ENCODE data around the gene STK32B.
"Not testable (repeated sequence)": the region's sequence is repeated elsewhere in the genome, so short reads cannot be mapped to it uniquely, and the experiment has no call there.

Gene STK32B

GRCh38 chr4:5051278-5052203, at the start of gene STK32B:
STK32B (plus strand) TSS chr4:5051480.
- DNase-seq = no peak

DNA sequence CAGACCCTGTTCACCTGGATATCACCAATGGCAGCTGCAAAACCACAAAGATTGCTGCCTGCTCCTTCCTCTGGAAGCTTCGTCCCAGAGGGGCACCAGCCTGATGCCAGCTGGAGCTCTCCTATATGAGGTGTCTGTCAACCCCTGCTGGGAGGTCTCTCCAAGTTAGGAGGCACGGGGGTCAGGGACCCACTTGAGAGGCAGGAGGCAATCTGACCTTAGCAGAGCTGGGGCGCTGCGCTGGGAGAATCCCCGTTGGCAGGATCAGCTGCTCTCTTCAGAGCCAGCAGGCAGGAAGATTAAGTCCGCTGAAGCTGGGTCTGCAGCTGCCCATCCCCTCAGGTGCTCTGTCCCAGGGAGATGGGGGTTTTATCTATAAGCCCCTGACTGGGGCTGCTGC, 49.6 kb upstream of the STK32B start:
- DNase-seq = not testable (repeated sequence)

GRCh38 chr4:5003372-5003857, 47.9 kb upstream of the STK32B start:
- DNase-seq = no peak

DNA sequence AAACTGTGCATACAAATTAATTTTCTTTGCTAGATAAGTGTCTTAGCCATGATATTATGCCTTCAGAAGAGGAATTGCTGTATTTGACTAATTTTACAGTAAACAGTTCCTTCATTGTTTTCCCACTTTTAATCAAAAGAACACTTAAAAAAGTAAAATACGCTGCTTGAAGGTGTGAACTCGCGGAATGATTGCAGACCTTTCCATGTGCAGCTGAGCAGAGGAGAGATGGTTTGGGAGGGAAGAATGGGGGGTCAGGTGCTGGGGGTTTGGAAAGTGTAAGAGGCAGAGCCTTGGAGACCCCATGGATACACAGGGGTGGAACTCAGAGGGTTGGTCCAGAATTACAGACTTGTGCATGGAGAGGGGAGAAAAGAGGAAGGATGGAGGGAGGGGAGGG, 47.4 kb upstream of the STK32B start:
- DNase-seq = no peak

DNA sequence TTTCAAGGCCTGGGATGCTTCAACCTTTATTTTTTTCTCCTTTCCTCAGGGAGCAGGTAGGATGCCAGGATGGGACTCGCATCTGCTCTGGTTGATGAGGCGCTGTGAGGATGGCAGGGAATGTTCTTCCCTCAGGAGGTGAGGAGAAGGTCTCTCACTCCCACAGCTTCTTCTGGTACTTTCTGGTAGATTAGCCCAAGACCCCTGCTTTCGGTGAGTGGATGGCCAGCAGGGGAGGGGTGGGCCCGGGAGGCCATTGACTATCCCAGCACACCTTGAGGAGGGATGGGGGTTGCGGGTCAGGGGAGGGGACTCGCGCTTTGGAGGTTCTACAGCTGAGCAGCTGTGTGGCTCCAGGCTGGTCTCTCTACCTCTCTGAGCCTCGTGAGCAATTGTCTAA, 46.8 kb upstream of the STK32B start:
- DNase-seq = no peak

GRCh38 chr4:5006932-5007331, 44.3 kb upstream of the STK32B start:
- not testable (repeated sequence) for DNase-seq

- DNase-seq = no peak
Measured at GRCh38 chr4:5009796-5010195, 41.5 kb upstream of the STK32B start.

- DNase-seq = no peak
Measured at GRCh38 chr4:5010984-5011383, 40.3 kb upstream of the STK32B start.

GRCh38 chr4:5012244-5012898, 38.9 kb upstream of the STK32B start:
- DNase-seq = no peak

DNA sequence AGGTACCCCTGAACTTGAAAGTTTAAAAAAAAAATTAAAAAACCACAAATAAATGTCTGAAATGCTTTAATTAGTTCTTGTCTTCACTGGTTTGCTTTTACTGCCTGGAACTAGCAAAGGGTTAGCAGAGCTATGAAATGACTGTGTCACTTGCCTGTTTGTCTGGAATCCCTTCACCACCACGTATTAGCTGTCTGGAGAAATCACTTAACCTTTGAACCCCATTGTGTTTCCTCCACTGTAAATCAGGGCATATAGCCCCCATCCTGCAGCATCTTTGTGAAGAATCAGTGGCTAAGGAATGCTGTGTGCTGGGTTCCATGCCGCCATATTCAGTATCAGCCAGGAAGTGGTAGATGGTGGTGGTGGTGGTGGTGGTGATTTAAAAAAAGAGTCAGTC, 38.3 kb upstream of the STK32B start:
- no peak for DNase-seq

- no peak for DNase-seq
Measured at GRCh38 chr4:5014007-5014682, 37.1 kb upstream of the STK32B start.

DNA sequence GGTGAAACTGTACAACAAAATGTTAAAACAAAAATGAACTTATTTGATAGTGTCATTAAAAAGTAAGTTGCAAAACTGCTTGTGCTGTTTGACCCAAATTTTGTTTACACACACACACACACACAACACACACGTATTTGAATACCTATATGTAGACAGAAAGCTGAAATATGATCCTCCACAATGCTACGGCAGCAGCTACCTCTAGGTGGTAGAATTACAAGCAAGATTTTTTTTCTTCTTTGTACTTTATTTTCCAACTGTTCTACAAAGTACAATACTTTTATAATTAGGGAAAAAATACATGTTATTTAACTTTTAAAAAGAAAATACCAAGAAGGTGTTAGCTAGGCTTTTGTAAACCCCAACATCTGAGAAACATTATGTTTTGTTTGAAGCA, 33.2 kb upstream of the STK32B start:
- no peak for DNase-seq

- no peak for DNase-seq
Measured at GRCh38 chr4:5018603-5019002, 32.7 kb upstream of the STK32B start.

GRCh38 chr4:5019274-5019673, 32.0 kb upstream of the STK32B start, which contains the start of gene CYTL1:
CYTL1 (minus strand) TSS chr4:5019458; CDS start chr4:5019445, 13 bp downstream.
- DNase-seq = no peak

- no peak for DNase-seq
Measured at GRCh38 chr4:5019796-5020195, 31.5 kb upstream of the STK32B start.

- no peak for DNase-seq
Measured at GRCh38 chr4:5020341-5020740, 30.9 kb upstream of the STK32B start.

- no peak for DNase-seq
Measured at GRCh38 chr4:5021546-5021945, 29.7 kb upstream of the STK32B start.

DNA sequence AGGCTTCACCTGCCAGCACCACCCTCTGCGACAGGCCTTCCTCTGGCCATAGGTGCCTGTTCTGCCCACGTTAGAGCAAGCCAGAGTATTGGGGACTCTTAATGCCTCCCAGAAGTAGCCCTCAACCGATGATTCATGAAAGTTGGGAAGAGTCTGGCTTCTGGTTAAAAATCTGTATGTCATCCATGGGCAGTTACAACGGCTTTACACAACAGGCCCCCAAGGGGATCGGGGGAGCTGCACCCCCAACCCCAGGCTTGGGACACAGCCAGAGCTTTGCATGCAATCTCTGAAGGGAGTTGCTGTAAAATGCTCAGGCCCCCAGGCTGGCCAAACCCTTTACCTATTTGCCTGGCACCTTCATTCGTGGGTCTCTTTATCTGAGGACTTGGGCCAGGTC, 26.6 kb upstream of the STK32B start:
- DNase-seq = no peak

GRCh38 chr4:5026371-5026770, 24.9 kb upstream of the STK32B start:
- DNase-seq = no peak

GRCh38 chr4:5027346-5027745, 23.9 kb upstream of the STK32B start:
- no peak for DNase-seq

GRCh38 chr4:5028480-5028879, 22.8 kb upstream of the STK32B start:
- no peak for DNase-seq

GRCh38 chr4:5029447-5029846, 21.8 kb upstream of the STK32B start:
- DNase-seq = no peak

DNA sequence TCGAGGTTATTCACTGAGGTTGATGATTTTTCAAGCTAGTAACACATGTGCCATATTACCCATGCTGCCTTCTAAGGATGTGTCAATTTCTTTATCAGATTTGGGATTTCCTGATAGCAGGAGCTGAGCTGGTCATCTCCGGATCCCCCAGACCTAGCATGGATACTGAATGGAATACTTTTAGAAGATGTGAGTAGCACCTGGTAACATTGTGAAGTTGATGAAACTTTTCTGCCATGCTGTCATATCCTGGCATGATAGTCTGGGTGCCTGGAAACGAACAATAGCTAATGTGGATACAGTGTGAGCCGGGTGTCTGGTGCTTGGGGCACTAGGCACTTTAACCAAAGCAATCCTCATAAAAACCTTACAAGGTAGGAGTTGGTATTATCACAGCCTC, 21.1 kb upstream of the STK32B start:
- DNase-seq = no peak

DNA sequence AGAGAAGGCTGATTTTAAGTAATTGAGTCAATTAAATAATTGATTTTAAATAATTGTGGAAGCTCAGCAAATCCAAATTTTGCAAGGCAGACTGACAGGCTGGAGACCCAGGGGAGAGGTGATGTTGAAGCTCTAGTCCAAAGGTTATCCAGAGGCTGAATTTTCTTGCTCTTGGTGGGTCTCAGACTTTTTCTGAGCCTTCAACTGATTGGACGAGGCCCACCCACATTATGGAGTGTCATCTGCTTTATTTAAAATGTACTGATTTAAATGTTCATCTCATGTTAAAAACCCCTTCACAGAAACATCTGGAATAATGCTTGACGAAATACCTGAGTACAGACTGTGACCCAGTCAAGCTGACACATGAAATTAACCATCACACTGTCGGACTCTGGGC, 20.4 kb upstream of the STK32B start:
- no peak for DNase-seq

All from activated CD4-positive, CD25-positive, alpha-beta regulatory T cell treated with anti-CD3 and anti-CD28 coated beads, Interleukin-2, amount 50 U/mL, for 72 hours (primary cell).